H1 (cell line): ENCODE measurements around the gene PRSS23. TPM values are rescaled to one million over a fixed set of nuclear protein-coding genes. Genes with fewer than 3 reads are reported as not detected.

Source experiments
- CTCF ChIA-PET: fragments of 300-600 bp; sonication (Branson Sonifier 250); formaldehyde crosslinking; loops from one replicate; lab custom pipeline; 2021; ENCODE audit not compliant: partially characterized antibody; lab: Charles Lee
- POLR2A ChIA-PET: fragments of 300-600 bp; sonication (Branson Sonifier 250); formaldehyde crosslinking; loops from one replicate; lab custom pipeline; 2021; ENCODE audit warnings: inconsistent platforms; ENCODE audit not compliant: partially characterized antibody; lab: Charles Lee
- DNase-seq, 2 experiments: peaks; one replicate each; pipeline versions ENCODE4 v3.0.0 to v3.0.0-alpha.2; 2010 to 2022; ENCODE audit warnings: low spot score in 2 of 2, low read depth in 1 of 2, mixed read lengths in 1 of 2
- FAIRE-seq: peaks from 2 replicates; lab custom pipeline; 2011; peaks lifted over from hg19 to GRCh38; lab: Jason Lieb, UNC
- H2AFZ ChIP-seq: 2 replicates; pipeline ENCODE4 v1.8.1; 2012; ENCODE audit warnings: low read length, inconsistent platforms
- H2AK5ac ChIP-seq: 2 replicates; pipeline ENCODE4 v1.6.1; 2013; ENCODE audit warnings: low read depth, low read length
- H2BK120ac ChIP-seq: replicated peaks from 2 replicates; pipeline ENCODE3; 2013; ENCODE audit warnings: low read depth, low read length, inconsistent platforms
- H2BK12ac ChIP-seq: 2 replicates; pipeline ENCODE4 v1.6.1; 2013; ENCODE audit warnings: low read depth, low read length
- H2BK15ac ChIP-seq: 2 replicates; pipeline ENCODE4 v1.6.1; 2013; ENCODE audit warnings: low read length
- H2BK20ac ChIP-seq: 2 replicates; pipeline ENCODE4 v1.6.1; 2013; ENCODE audit warnings: low read length
- H2BK5ac ChIP-seq: 2 replicates; pipeline ENCODE4 v1.6.1; 2013; ENCODE audit warnings: low read depth, low read length
- H3K14ac ChIP-seq: 2 replicates; pipeline ENCODE4 v1.6.1; 2013; ENCODE audit warnings: inconsistent platforms; ENCODE audit not compliant: insufficient read length
- H3K18ac ChIP-seq: 2 replicates; pipeline ENCODE4 v1.6.1; 2013; ENCODE audit warnings: low read length; ENCODE audit errors: extremely low read depth
- H3K23ac ChIP-seq: 2 replicates; pipeline ENCODE4 v1.6.1; 2013; ENCODE audit warnings: inconsistent platforms; ENCODE audit not compliant: insufficient read length
- H3K23me2 ChIP-seq: 2 replicates; pipeline ENCODE4 v1.6.1; 2013; ENCODE audit warnings: low read depth, low read length
- H3K27ac ChIP-seq: 2 replicates; pipeline ENCODE4 v1.6.1; 2011; ENCODE audit warnings: low read depth, low read length, inconsistent platforms
- H3K27me3 ChIP-seq, 4 experiments: replicated peaks in 1 of 4; 1 replicate in 1 of 4; 2 replicates in 3 of 4; pipeline versions ENCODE4 v1.6.1 to v1.8.1; 2011 to 2013; ENCODE audit warnings: low read length in 3 of 4, mild to moderate bottlenecking in 3 of 4, inconsistent platforms in 2 of 4, mixed read lengths in 2 of 4, moderate library complexity in 1 of 4; ENCODE audit not compliant: control insufficient read depth in 3 of 4, insufficient read depth in 3 of 4; ENCODE audit errors: extremely low read depth in 1 of 4
- H3K36me3 ChIP-seq, 4 experiments: 2 replicates each; pipeline versions ENCODE4 v1.6.1 to v1.8.1; 2011 to 2013; ENCODE audit warnings: mild to moderate bottlenecking in 4 of 4, low read length in 3 of 4, moderate library complexity in 2 of 4, control low read depth in 1 of 4, inconsistent platforms in 1 of 4; ENCODE audit not compliant: insufficient read depth in 4 of 4, control insufficient read depth in 2 of 4
- H3K4ac ChIP-seq: replicated peaks from 2 replicates; pipeline ENCODE3; 2013; ENCODE audit warnings: low read length, low read depth, mixed read lengths, inconsistent platforms; ENCODE audit not compliant: insufficient read length
- H3K4me1 ChIP-seq, 4 experiments: replicated peaks in 1 of 4; 1 replicate in 1 of 4; 2 replicates in 3 of 4; pipeline versions ENCODE4 v1.6.1 to v1.8.1; 2011 to 2013; ENCODE audit warnings: low read length in 3 of 4, inconsistent platforms in 2 of 4, mixed read lengths in 1 of 4; ENCODE audit not compliant: insufficient read depth in 4 of 4, control insufficient read depth in 3 of 4
- H3K4me2 ChIP-seq, 2 experiments: 2 replicates each; pipeline versions ENCODE4 v1.6.1 to v1.8.1; 2011 to 2013; ENCODE audit warnings: low read depth in 2 of 2, low read length in 2 of 2, control low read depth in 1 of 2, inconsistent platforms in 1 of 2, mild to moderate bottlenecking in 1 of 2; ENCODE audit not compliant: insufficient read depth in 1 of 2
- H3K4me3 ChIP-seq, 4 experiments: fragments of 200-600, 300-600 bp in 1 of 4; sonication (generic), shearing (Covaris generic), sonication (Bioruptor Twin) in 1 of 4; 2 replicates each; pipeline versions ENCODE4 v1.5.1 to v1.8.1; 2011 to 2016; ENCODE audit warnings: low read length in 4 of 4, low read depth in 3 of 4, control low read depth in 2 of 4, inconsistent platforms in 2 of 4, mild to moderate bottlenecking in 2 of 4, mixed read lengths in 1 of 4, moderate library complexity in 1 of 4; ENCODE audit not compliant: insufficient read depth in 2 of 4; ENCODE audit errors: extremely low read depth in 1 of 4
- H3K56ac ChIP-seq: replicated peaks from 2 replicates; pipeline ENCODE3; 2013; ENCODE audit warnings: low read depth, mild to moderate bottlenecking, mixed read lengths, low read length, inconsistent platforms; ENCODE audit not compliant: insufficient read length
- H3K79me1 ChIP-seq: 2 replicates; pipeline ENCODE4 v1.6.1; 2013; ENCODE audit warnings: low read depth, low read length, control low read depth
- H3K79me2 ChIP-seq, 2 experiments: 2 replicates each; pipeline versions ENCODE4 v1.6.1 to v1.8.1; 2012 to 2013; ENCODE audit warnings: low read length in 2 of 2, mild to moderate bottlenecking in 2 of 2, inconsistent platforms in 1 of 2; ENCODE audit not compliant: insufficient read depth in 2 of 2, control insufficient read depth in 1 of 2
- H3K9ac ChIP-seq, 4 experiments: replicated peaks in 1 of 4; 1 replicate in 1 of 4; 2 replicates in 3 of 4; pipeline versions ENCODE4 v1.6.1 to v1.8.1; 2011 to 2013; ENCODE audit warnings: low read depth in 3 of 4, low read length in 3 of 4, control low read depth in 2 of 4, mild to moderate bottlenecking in 2 of 4, moderate library complexity in 2 of 4, inconsistent platforms in 1 of 4; ENCODE audit errors: extremely low read depth in 1 of 4
- H3K9me3 ChIP-seq, 2 experiments: 2 replicates each; pipeline versions ENCODE4 v1.6.1 to v1.8.1; 2012 to 2013; ENCODE audit warnings: mild to moderate bottlenecking in 2 of 2, moderate library complexity in 2 of 2, control low read depth in 1 of 2, inconsistent platforms in 1 of 2, low read depth in 1 of 2, low read length in 1 of 2, mixed read lengths in 1 of 2; ENCODE audit not compliant: insufficient read depth in 2 of 2
- H4K20me1 ChIP-seq, 2 experiments: replicated peaks in 1 of 2; 2 replicates each; pipeline versions ENCODE3 to v1.8.1; 2011 to 2013; ENCODE audit warnings: inconsistent platforms in 2 of 2, low read length in 2 of 2, mild to moderate bottlenecking in 1 of 2; ENCODE audit not compliant: insufficient read depth in 2 of 2, control insufficient read depth in 1 of 2
- H4K5ac ChIP-seq: 2 replicates; pipeline ENCODE4 v1.6.1; 2013; ENCODE audit warnings: low read length, low read depth, mixed read lengths, inconsistent platforms; ENCODE audit not compliant: insufficient read length
- H4K8ac ChIP-seq: 2 replicates; pipeline ENCODE4 v1.8.0; 2013; ENCODE audit warnings: mild to moderate bottlenecking, moderate library complexity, low read length, inconsistent platforms; ENCODE audit not compliant: insufficient read depth; ENCODE audit errors: extremely low read depth
- H4K91ac ChIP-seq: replicated peaks from 2 replicates; pipeline ENCODE3; 2013; ENCODE audit warnings: low read length, mixed read lengths, inconsistent platforms; ENCODE audit not compliant: insufficient read length
- BACH1 ChIP-seq: IDR thresholded peaks from 2 replicates; pipeline ENCODE4 v1.6.1; 2012; ENCODE audit warnings: low read length, improper control_type of control experiment
- CEBPB ChIP-seq: IDR thresholded peaks from 2 replicates; pipeline ENCODE4 v1.6.1; 2012; ENCODE audit warnings: low read depth, low read length
- EZH2 ChIP-seq: fragments of 200-600 bp; sonication (generic); IDR thresholded peaks from 2 replicates; pipeline ENCODE4 v1.7.1; 2012; ENCODE audit warnings: low read depth, mild to moderate bottlenecking, moderate library complexity, low read length, inconsistent platforms; ENCODE audit not compliant: severe bottlenecking
- KDM1A ChIP-seq: fragments of 200-600, 300-600 bp; sonication (generic); IDR thresholded peaks from 2 replicates; pipeline ENCODE4 v1.7.1; 2016; ENCODE audit warnings: mild to moderate bottlenecking, low read length, borderline replicate concordance
- MAFK ChIP-seq: IDR thresholded peaks from 2 replicates; pipeline ENCODE4 v1.6.1; 2012; ENCODE audit warnings: low read depth, mild to moderate bottlenecking, improper control_type of control experiment, low read length
- TAF1 ChIP-seq: IDR thresholded peaks from 2 replicates; pipeline ENCODE4 v1.6.1; 2011; ENCODE audit warnings: mild to moderate bottlenecking, low read depth, low read length
- TEAD4 ChIP-seq: IDR thresholded peaks from 2 replicates; pipeline ENCODE4 v1.6.1; 2012; ENCODE audit warnings: low read depth, low read length, inconsistent platforms, mixed read lengths
- YY1 ChIP-seq: IDR thresholded peaks from 2 replicates; pipeline ENCODE4 v1.6.1; 2011; ENCODE audit warnings: low read depth, mild to moderate bottlenecking, low read length
- WGBS, 2 experiments: shearing (Covaris generic) in 1 of 2; methylation state at CpG; one replicate each; pipeline versions ENCODE4 v1.1.6 to v1.1.7; 2013 to 2015; ENCODE audit warnings: low lambda C conversion rate in 2 of 2, mixed read lengths in 2 of 2, inconsistent platforms in 1 of 2, low coverage in 1 of 2, missing lambda C conversion rate in 1 of 2; ENCODE audit not compliant: insufficient replicate concordance in 2 of 2, insufficient coverage in 1 of 2, insufficient read length in 1 of 2; ENCODE audit errors: extremely low coverage in 1 of 2, missing lambda C conversion rate in 1 of 2; 5-methylcytosine and 5-hydroxymethylcytosine counted together
- polyA plus RNA-seq, 7 experiments: library from polyadenylated mRNA; depleted of rRNA in 3 of 7; stranded (reverse) in 5 of 7; unstranded in 2 of 7; fragments of >200 nt in 5 of 7; fragments of 200-250 nt in 2 of 7; gene quantifications; 1 replicate in 5 of 7; 2 replicates in 1 of 7; 4 replicates in 1 of 7; pipeline versions ENCODE4 v1.2.1 to v1.2.3, GENCODE V29; 2011 to 2013; ENCODE audit warnings: missing spikeins in 2 of 7, mixed read lengths in 2 of 7
- total RNA-seq: library from RNA; stranded (reverse); fragmentation: NEBNext Ultra II Directional; extraction: Animal tissue kit (Norgen Biotek cat#: 25700); gene quantifications from 2 replicates; pipeline ENCODE4 v1.2.1, GENCODE V29; 2021
- TF ChIP-seq, protein P1 (sequence below): IDR thresholded peaks from 2 replicates; pipeline ENCODE4 v1.6.1; 2011; ENCODE audit warnings: low read length, improper control_type of control experiment

Gene PRSS23
- total and polyA plus RNA-seq, 2 of the 8 experiments (the other 6 are each of a cell fraction or from before 2014, with no cell fraction given), result 4.4 to 5.6 TPM

DNA sequence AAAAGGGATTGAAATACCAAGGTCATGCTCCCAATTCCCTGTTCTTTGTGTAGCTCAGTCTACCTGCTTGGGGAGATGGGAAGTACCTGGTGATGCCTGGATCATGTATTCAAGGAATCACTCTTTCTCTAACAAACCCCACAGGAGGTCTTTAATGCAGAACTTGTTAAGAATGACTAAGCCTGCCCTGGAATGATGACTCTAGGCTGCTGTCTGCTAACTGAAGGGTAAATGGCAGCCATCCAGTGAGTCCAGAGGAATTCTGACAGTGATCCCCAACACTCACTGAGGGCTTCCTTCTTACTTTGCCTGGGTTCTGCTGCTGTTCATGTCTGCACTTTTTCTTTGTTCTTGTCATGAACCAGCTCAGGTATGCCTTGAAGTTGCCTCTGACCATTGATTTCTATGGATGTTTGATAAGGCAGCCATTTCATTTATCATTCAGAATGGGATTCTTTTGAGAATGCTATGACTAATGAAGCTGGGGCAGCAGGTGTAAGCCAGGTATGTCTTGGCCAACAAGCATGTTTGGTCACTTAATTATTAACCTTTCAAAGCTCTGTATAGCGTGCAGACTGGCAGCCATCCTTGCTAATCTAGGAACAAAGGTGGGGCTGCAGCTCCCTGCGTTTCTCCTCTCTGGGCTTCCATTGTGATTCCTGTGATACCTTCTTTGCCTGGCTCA, 11.4 kb downstream of the PRSS23 start:
- Histone ChIP-seq H3K27ac (no peak overlapping the region), H2BK5ac (no peak overlapping the region), H3K4me2 (0 out of 4 replicates have a peak overlapping the region, but pooled peaks of 1 of the 2 experiments have one; percentile 37), H4K20me1 (no peaks in the 10 kb centered on the region), H2BK12ac (no peak overlapping the region), H4K8ac (no peak overlapping the region), H2AK5ac (no peak overlapping the region), H3K18ac (no peak overlapping the region; the same call in 1 of the 2 replicates), H3K79me1 (no peaks in the 10 kb centered on the region), H3K27me3 (no peaks in the 10 kb centered on the region), H3K4me1 (peaks cover 0 to 5% (median 1%) of the 10 kb centered on the region in 4 experiments; a peak in 1 of 7 replicates), H2BK120ac (no peak overlapping the region), H3K4ac (no peak overlapping the region), H3K36me3 (no peaks in the 10 kb centered on the region), H3K23ac (no peak overlapping the region), H4K91ac (no peak overlapping the region), H2BK15ac (no peak overlapping the region), H3K56ac (no peak overlapping the region), H3K14ac (no peak overlapping the region), H3K9ac (no peak overlapping the region), H3K23me2 (no peaks in the 10 kb centered on the region), H3K79me2 (no peaks in the 10 kb centered on the region), H3K4me3 (no peak overlapping the region), H2AFZ (no peak overlapping the region), H2BK20ac (no peak overlapping the region), H4K5ac (no peak overlapping the region), H3K9me3 (no peaks in the 10 kb centered on the region)
- no peak for FAIRE-seq
- ChIA-PET CTCF (interaction anchor here (1.0 to 3.4 kb wide), 10 partner anchors 7 to 360 kb away, joined by 3 to 11 read pairs (median 4); partner anchors contain the start of gene PRSS23), POLR2A (interaction anchor here (1.2 kb wide), 1 partner anchor 11 kb away, joined by 4 read pairs; the partner anchor contains the start of gene PRSS23)
- TF ChIP-seq TAF1 (no peak), TEAD4 (peak; percentile 41; the same call in 1 of the 2 replicates), BACH1 (peak; percentile 56; the same call in 1 of the 2 replicates), MAFK (peak; percentile 22; the same call in 1 of the 2 replicates), KDM1A (no peak), YY1 (peak; percentile 57), EZH2 (no peak), CEBPB (no peak)
- TF ChIP-seq, protein P1, sequence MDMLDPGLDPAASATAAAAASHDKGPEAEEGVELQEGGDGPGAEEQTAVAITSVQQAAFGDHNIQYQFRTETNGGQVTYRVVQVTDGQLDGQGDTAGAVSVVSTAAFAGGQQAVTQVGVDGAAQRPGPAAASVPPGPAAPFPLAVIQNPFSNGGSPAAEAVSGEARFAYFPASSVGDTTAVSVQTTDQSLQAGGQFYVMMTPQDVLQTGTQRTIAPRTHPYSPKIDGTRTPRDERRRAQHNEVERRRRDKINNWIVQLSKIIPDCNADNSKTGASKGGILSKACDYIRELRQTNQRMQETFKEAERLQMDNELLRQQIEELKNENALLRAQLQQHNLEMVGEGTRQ, result no peak
- DNase-seq, result no peak
- WGBS, 2 experiments, result 74% methylated on average over 2 of the region's 2 CpGs; no CpG with 5 or more reads in 1 of the 2 experiments
